HG02571 (cell line): ENCODE results near the gene BTBD19.

Experiments
- ATAC-seq: cut with Tn5 transposase; IDR thresholded peaks from one replicate; pipeline ENCODE4 v1.9.1; 2021; ENCODE audit warnings: mild to moderate bottlenecking, moderate library complexity; ENCODE audit not compliant: unreplicated experiment

The BTBD19 gene

DNA sequence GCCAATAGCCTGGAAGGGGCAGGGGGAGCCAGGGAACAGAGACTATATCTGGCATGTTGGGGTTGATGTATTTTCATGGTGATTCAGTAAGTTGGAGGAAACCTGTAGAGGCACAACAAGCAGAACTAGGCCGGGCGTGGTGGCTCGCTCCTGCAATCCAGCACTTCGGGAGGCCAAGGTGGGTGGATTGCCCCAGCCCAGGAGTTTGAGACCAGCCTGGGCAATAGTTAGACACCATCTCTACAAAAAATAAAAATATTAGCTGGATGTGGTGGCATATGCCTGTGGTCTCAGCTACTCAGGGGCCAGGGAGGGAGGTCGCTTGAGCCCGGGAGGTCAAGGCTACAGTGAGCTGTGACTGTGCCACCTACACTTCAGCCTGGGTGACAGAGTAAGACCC lies 44.9 kb downstream of the BTBD19 start:
- ATAC-seq: no peak

DNA sequence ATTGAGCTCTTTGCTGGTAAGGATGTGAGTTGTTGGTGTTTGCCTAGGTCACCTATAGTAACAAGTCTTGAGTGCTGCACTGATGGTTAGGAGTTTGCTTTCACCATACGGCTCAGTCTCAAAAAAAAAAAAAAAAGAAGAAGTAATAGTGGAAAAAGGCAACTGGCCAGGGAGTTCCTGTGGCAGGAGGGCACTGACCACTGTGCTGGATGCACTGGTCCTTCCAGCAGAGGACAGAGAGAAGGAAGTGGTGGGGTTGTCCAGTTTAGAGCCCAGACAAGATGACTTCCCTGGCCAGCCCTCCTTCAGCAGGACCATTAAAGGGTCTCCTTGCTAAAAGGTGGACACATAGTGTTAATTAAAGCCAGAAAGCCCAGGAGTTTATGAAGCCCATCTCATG lies 46.6 kb downstream of the BTBD19 start:
- no peak for ATAC-seq

DNA sequence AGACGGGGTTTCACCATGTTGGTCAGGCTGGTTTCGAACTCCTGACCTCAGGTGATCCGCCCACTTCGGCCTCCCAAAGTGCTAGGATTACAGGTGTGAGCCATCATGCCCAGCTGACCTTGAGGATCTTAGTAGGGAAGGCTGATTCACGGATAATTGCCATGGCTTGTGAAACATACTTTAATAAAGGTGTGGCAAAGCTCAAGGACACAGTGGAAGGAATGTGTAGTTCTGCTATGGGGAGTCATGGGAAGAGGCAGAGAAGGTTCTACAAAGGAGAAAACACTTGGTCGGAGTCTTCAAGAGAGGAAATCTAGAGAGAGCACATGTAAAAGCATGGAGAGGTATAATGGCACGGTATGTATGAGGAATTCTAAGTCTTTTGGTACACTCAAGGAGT lies 47.4 kb downstream of the BTBD19 start:
- no peak for ATAC-seq

DNA sequence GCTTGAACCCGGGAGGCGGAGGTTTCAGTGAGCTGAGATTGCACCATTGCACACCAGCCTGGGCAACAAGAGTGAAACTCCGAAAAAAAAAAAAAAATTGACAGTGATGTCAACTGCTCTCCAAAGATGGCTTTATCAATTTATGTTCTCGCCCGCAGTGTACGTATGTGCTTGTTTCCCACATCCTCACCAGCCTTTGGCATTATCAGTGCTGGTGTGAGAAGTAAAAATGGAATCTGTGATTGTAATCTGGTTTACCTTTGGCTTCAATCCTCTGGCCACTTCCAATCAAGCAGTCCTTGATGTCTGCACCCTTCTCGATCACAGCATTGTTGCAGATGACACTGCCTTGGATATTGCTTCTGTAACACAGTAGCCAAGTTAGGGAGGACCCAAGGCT lies 49.1 kb downstream of the BTBD19 start:
- no peak for ATAC-seq

DNA sequence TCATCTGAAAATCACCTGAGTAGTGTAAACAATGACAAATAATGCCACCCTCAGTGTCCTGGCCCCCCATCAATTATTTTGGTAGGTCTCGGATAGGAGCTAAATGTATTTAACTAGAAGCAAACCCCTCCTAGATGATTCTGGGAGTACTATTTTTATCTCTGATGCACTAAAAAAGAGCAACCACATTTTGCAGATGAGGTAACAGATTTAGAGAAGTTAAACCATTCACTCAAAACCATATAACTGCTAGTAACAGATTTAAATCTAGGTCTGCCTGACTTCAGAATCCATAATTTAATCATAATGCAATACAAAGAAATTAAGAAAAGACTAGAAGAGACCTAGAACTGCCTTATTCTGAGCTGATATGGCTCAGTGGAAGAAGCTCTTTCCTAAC lies 52.0 kb downstream of the BTBD19 start:
- no peak for ATAC-seq

DNA sequence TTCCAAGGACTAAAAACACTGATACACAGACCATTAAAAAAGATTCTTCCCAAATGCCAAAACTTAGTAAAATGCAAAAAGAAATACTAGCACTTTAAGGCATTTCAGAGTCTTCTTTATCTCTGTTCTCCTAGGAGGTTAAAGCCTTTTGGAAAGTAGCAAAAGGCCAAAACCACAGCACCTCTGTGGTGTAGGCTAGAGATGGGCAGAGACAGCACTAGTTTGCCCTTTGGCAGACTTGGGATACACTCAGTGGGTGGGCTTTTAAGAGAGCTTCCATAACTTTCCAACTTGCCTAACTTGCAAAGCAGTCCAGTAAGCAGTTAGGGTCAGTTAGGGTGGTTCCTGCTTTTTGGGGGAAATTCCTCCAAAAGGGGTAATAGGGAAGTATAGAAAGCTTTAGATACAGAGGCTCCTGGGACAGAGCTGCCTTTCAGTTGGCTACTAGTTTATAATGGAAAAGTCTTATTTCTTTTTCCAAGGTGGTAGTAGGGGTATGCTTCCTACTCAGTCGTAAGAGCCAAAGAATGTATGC lies 52.6 kb downstream of the BTBD19 start:
- no peak for ATAC-seq

DNA sequence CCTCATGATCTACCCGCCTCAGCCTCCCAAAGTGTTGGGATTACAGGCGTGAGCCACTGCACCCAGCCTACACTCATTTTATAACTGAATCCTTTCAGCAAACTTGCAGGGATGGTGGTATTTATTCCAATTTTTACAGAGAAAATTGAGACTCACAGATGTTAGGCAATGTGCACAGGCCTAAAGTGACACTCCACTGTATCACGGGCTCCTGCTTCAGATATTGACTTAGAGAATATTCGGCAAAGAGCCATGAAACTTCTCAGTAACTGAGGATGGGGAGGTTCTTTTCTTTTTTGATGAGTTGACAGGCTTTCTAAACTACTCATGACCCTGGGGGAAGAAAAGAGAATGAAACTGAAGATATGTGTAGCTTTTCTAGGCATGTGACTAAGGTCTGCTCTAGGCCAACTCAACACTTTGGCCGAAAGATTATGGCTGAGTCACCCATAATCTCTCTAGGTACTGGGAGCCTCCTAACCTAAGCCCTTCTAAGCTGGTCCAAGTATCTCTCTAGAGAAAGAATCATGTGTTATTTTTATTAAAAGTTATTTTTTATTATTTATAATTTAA lies 54.6 kb downstream of the BTBD19 start:
- ATAC-seq: no peak
